ENCODE results near the gene KRT32. TPM values are rescaled to one million over a fixed set of nuclear protein-coding genes. Genes with fewer than 3 reads are reported as not detected.
A peak's percentile ranks its signal among the peaks of the same experiment; 100 is the strongest.

The KRT32 gene
- total and polyA plus RNA-seq, 2 donors (not counting 1 experiment from before 2014, with no cell fraction given), result not detected

- H2AFZ ChIP-seq (ENCODE audit: insufficient read depth, low read depth, low read length, poor library complexity, severe bottlenecking), result no peak overlapping the region
- intact Hi-C loops (cut with micrococcal nuclease), result no loop called here
- H3K9me3 Mint-ChIP-seq (ENCODE audit: insufficient read depth), result no peaks in the 10 kb centered on the region
- no peak overlapping the region for H3K27ac ChIP-seq (ENCODE audit: low read length in 2 of 2)
- no peak overlapping the region for H3K27ac Mint-ChIP-seq
- no peak overlapping the region for H3K4me2 ChIP-seq (replicated peaks; ENCODE audit: low read depth, low read length, poor library complexity, severe bottlenecking)
- no peak for ATAC-seq (ENCODE audit: low read depth)
- H3K27me3 Mint-ChIP-seq, result no peaks in the 10 kb centered on the region
- POLR2A ChIA-PET, result no interaction called here
- no peak overlapping the region for H3K4me3 ChIP-seq (ENCODE audit: control extremely low read depth in 1 of 5, extremely low read depth in 1 of 5, insufficient read depth in 1 of 5, low read depth in 2 of 5, low read length in 4 of 5)
- CTCF ChIA-PET, result interaction anchor here (0.9 to 1.4 kb wide), 3 partner anchors 10 to 244 kb away, joined by 3 to 6 read pairs (median 4); no protein-coding TSS in a partner anchor
- no peak for TF ChIP-seq CTCF (IDR thresholded peaks at IDR 0.05)
- TF ChIP-seq EZH2 (IDR thresholded peaks at IDR 0.05; ENCODE audit: borderline replicate concordance, insufficient read depth, low read depth, low read length, poor library complexity, severe bottlenecking), result no peak
- H3K79me2 ChIP-seq (ENCODE audit: control insufficient read depth, insufficient read depth, low read length), result no peaks in the 10 kb centered on the region
- no peaks in the 10 kb centered on the region for H3K9me3 ChIP-seq (ENCODE audit: control extremely low read depth in 1 of 3, control insufficient read depth in 2 of 3, insufficient read depth in 1 of 3, low read length in 2 of 3)
- 94% methylated on average over 3 of the region's 7 CpGs for WGBS (ENCODE audit: insufficient coverage)
- no peaks in the 10 kb centered on the region for H4K20me1 ChIP-seq (ENCODE audit: control insufficient read depth, insufficient read depth, low read length, poor library complexity, severe bottlenecking)
- H3K4me1 Mint-ChIP-seq, result no peaks in the 10 kb centered on the region
- DNase-seq, result no peak
- no peaks in the 10 kb centered on the region for H3K36me3 ChIP-seq (replicated peaks in 1 of 2; ENCODE audit: control extremely low read depth in 1 of 2, control insufficient read depth in 1 of 2, extremely low read depth in 1 of 2, insufficient read depth in 2 of 2, low read length in 1 of 2)
- H3K4me1 ChIP-seq (ENCODE audit: control insufficient read depth in 2 of 2, insufficient read depth in 2 of 2, low read length in 2 of 2), result no peaks in the 10 kb centered on the region
- peaks cover 0 to 3% (median 0%) of the 10 kb centered on the region in 4 experiments for H3K27me3 ChIP-seq (replicated peaks in 1 of 4; ENCODE audit: control extremely low read depth in 1 of 4, control insufficient read depth in 3 of 4, insufficient read depth in 4 of 4, low read length in 3 of 4)
- no peak overlapping the region for H3K4me3 Mint-ChIP-seq
- H3K9ac ChIP-seq (ENCODE audit: low read length), result no peak overlapping the region
These were observed 48.9 kb downstream of the KRT32 start for GRCh38 chr17:41418116-41418860.

GRCh38 chr17:41417576-41418015, 49.6 kb downstream of the KRT32 start:
- DNase-seq (peak; percentile 29), ATAC-seq (ENCODE audit: low read depth) (no peak)
- no peak for TF ChIP-seq EZH2 (IDR thresholded peaks at IDR 0.05; ENCODE audit: borderline replicate concordance, insufficient read depth, low read depth, low read length, poor library complexity, severe bottlenecking)
- TF ChIP-seq CTCF (IDR thresholded peaks at IDR 0.05), result peak; percentile 47
- Mint-ChIP-seq H3K4me3 (no peak overlapping the region), H3K27ac (no peak overlapping the region), H3K27me3 (no peaks in the 10 kb centered on the region), H3K9me3 (ENCODE audit: insufficient read depth) (no peaks in the 10 kb centered on the region), H3K4me1 (no peaks in the 10 kb centered on the region)
- Histone ChIP-seq H3K4me1 (ENCODE audit: control insufficient read depth in 2 of 2, insufficient read depth in 2 of 2, low read length in 2 of 2) (no peaks in the 10 kb centered on the region), H2AFZ (ENCODE audit: insufficient read depth, low read depth, low read length, poor library complexity, severe bottlenecking) (no peak overlapping the region), H3K36me3 (replicated peaks in 1 of 2; ENCODE audit: control extremely low read depth in 1 of 2, control insufficient read depth in 1 of 2, extremely low read depth in 1 of 2, insufficient read depth in 2 of 2, low read length in 1 of 2) (no peaks in the 10 kb centered on the region), H3K9ac (ENCODE audit: low read length) (no peak overlapping the region), H3K9me3 (ENCODE audit: control extremely low read depth in 1 of 3, control insufficient read depth in 2 of 3, insufficient read depth in 1 of 3, low read length in 2 of 3) (no peaks in the 10 kb centered on the region), H3K4me3 (ENCODE audit: control extremely low read depth in 1 of 5, extremely low read depth in 1 of 5, insufficient read depth in 1 of 5, low read depth in 2 of 5, low read length in 4 of 5) (no peak overlapping the region), H3K4me2 (replicated peaks; ENCODE audit: low read depth, low read length, poor library complexity, severe bottlenecking) (no peak overlapping the region), H3K79me2 (ENCODE audit: control insufficient read depth, insufficient read depth, low read length) (no peaks in the 10 kb centered on the region), H4K20me1 (ENCODE audit: control insufficient read depth, insufficient read depth, low read length, poor library complexity, severe bottlenecking) (no peaks in the 10 kb centered on the region), H3K27ac (ENCODE audit: low read length in 2 of 2) (no peak overlapping the region), H3K27me3 (replicated peaks in 1 of 4; ENCODE audit: control extremely low read depth in 1 of 4, control insufficient read depth in 3 of 4, insufficient read depth in 4 of 4, low read length in 3 of 4) (peaks cover 0 to 3% (median 0%) of the 10 kb centered on the region in 4 experiments)
- WGBS (ENCODE audit: insufficient coverage), result 72% methylated on average over 2 of the region's 4 CpGs
- POLR2A ChIA-PET, result no interaction called here
- CTCF ChIA-PET, result interaction anchor here (0.9 to 1.4 kb wide), 3 partner anchors 9 to 245 kb away, joined by 3 to 6 read pairs (median 4); no protein-coding TSS in a partner anchor
- intact Hi-C loops (cut with micrococcal nuclease), result no loop called here

All from B cell (primary cell).